ENCODE results near the gene TUBGCP5.
A peak's percentile ranks its signal among the peaks of the same experiment; 100 is the strongest.
"Not testable (repeated sequence)": the region's sequence is repeated elsewhere in the genome, so short reads cannot be mapped to it uniquely, and the experiment has no call there.

TUBGCP5 gene

DNA sequence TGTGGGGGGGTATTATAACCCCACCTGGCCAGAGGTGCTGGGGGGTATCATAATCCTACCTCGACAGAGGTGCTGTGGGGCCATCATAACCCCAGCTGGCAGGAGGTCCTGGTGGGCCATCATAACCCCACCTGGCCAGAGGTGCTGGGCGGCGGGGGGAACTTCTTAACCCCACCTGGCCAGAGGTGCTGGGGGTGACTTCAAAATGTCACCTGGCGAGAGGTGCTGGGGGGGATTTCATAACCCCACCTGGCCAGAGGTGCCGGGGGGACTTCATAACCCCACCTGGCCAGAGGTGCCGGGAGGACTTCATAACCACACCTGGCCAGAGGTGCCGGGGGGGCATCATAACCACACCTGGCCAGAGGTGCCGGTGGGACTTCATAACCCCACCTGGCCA, 2.4 kb upstream of the TUBGCP5 start:
- DNase-seq (ENCODE audit: low spot score), result not testable (repeated sequence)

DNA sequence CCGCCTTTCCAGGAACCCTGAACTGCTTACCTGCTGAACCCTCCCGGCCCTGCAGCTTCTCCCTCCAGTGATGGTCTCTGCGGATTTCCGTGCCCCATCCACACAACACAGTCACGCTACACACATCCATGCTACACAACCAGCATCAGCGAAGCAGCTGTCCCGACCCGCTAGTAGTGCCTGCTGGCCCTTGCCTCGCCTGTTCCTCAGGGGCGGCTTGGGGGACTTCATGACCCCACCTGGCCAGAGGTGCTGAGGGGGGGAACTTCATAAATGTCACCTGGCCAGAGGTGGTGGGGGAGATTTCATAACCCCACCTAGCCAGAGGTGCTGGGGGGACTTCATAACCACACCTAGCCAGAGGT, 530 bp upstream of the TUBGCP5 start:
- DNase-seq (ENCODE audit: low spot score), result no peak

DNA sequence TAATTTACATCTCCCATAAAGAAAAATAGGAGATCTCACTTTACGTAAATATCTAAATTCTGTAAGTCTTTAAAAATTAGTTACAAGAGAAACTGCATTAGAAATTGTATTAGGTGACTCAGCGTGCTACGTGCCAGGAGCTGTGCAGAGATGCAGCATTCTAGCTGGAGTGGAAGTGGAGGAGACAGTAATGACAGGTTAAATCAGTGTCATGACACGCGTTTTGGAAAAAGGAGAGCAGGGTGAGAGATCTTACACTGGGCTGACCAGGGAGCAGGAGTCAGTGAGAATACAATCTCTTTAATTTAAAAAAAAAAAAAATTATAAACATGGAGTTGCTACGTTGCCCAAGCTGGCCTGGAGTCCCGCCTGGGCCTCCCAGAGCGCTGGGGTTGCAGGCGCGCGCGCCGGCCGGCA, 635 bp downstream of the TUBGCP5 start:
- peak; percentile 42 for DNase-seq (ENCODE audit: low spot score)

DNA sequence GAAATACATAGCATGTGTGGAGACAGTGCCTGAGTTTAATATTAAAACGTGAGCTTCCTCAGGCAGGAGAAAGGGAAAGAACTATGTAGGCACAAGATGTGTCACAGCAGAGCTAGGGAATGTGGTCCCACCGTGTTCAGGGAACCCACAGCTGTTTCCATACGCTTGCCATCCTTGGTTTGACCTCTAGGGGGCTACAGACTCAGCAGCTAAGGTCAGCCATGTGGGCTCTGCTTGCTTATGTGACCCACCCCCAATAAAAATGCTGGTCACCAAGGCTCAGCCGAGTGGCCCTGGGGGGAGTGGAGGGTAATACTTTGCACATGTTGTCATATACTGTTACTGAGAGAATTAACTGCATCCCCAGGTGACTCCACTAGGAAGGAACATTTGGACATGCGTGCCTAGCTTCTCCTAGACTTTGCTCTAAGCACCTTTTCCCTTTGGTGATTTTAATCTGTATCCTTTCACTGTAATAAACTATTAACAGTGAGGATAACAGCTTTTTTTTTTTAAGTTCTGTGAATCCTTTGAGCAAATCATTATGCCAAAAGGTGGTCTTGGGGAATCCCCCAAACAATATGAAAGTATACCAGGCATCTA, 3.3 kb downstream of the TUBGCP5 start:
- peak; percentile 69 for DNase-seq (ENCODE audit: low spot score)

DNA sequence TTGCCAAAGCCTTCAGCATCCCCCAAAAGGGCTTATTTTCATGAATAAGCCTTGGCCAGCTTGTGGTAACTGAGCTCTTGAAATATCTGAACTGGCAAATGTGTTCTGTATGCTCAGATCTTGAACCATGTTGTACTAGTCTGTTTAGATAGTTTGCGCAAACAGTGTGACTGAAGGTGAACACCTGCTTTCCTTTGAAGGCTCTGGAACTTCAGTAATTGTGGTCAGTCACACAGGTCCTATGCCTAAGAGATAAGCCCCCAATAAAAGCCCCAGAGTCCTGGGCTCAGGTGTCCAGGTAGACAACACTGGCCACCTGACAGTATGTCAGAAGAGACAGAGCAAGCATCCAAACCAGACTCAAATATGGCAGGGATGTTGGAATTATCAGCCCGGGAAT, 5.4 kb downstream of the TUBGCP5 start:
- no peak for DNase-seq (ENCODE audit: low spot score)

DNA sequence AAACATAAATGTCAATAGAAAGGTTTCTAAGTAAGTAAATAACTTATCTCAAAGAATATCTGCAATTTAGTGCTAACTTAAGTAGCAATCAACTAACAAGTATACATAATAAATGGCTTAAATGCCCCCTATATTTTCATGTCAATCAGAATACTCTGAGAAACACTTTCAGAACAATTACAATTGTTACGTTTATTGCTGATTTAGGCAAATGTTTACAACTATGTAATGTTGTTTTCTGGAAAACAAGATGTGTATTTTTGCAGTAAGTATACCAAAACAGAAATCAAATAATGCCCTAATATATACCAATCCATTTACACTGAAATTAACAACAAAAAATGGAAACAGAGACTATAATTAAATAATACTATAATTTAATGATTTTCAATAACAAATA, 13.2 kb downstream of the TUBGCP5 start:
- DNase-seq (ENCODE audit: low spot score), result no peak

GRCh38 chr15:23022156-23022555, 17.2 kb downstream of the TUBGCP5 start:
- DNase-seq (ENCODE audit: low spot score), result no peak

DNA sequence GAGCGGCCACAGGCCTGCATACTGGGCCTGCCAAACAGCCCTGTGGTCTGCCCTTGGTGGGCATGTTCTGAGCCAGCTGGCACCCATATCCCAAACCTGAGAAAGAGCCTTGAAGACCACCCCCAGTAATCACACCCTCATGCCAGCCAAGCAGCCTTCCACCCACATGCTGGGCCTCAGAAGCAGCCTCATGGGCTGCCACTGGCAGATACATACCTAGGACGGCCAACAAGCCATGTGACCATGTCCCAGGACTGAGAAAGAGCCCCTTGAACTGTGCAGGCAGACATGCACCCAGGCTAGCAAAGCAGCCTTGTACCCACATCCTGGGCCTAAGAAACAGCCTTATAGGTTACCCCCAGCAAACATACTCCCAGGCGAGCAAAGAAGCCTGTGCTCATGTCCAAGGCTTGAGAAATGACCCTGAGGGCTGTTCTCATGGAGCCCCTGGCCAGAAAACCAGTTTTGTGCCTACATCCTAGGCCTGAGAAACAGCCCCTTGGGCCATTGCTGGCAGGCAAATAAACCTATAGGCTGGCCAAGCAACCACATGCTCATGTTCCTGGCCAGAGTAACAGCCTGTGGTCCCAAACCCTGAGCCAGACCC, 24.9 kb downstream of the TUBGCP5 start:
- DNase-seq (ENCODE audit: low spot score), result no peak

DNA sequence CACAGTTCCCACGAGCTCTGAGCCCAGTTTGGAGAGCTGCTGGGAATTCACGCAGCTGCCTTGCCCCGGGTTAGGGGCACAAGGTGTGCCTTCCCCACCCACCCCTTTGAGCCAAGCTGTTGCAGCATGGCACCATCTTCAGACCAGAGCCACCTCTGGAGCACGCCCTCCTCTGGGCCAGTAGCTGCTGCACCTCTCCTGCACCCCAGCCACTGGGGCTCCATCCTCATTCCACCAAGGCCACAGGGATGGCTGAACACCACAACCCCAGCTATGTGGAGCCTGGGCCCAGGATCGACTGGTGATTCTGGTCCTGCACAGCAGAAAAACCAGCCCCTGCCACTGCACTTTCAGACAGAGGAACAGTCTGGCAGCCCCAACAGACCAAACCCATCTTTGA, 25.7 kb downstream of the TUBGCP5 start:
- DNase-seq (ENCODE audit: low spot score), result no peak

GRCh38 chr15:23012616-23013015, 26.8 kb downstream of the TUBGCP5 start:
- not testable (repeated sequence) for DNase-seq (ENCODE audit: low spot score)

GRCh38 chr15:23003736-23004135, 35.6 kb downstream of the TUBGCP5 start:
- no peak for DNase-seq (ENCODE audit: low spot score)

DNA sequence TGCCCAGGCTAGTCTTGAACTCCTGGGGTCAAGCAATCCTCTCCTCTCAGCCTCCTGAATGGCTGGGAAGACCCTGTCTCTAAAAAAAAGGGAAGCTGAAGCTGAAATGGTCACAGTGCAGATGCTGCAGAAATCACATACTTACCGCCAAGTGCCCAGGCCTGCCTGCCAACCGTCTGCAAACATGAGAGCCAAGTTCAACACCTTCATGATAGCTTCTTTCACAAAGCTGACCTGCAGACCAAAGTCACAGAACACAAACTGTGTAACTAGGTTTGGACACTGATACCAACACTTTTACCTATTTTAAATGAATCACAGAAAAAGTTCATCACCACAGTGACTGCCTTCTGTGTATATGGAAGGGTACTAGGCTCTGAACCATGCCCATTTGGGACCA, 36.4 kb downstream of the TUBGCP5 start:
- no peak for DNase-seq (ENCODE audit: low spot score)

DNA sequence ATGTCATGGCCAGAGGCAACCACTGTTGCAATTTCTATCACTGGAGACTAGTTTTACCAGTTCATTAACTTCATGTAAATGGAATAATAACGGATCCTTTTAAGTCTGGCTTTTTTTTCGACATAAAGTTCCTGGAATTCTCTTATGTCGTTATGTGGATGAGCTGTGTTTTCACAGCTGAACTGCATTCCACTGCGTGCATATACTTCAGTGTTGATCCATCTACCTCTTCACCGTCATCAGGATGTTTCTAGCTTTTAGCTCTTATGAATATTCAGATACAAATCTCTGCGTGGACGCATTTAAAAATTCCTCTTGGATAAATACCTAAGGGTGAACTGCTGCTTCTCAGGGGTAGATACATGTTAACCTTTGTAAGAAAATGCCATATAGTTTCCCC, 43.6 kb downstream of the TUBGCP5 start:
- DNase-seq (ENCODE audit: low spot score), result no peak

- DNase-seq (ENCODE audit: low spot score), result no peak
Measured at GRCh38 chr15:22992024-22992326, 47.4 kb downstream of the TUBGCP5 start.

- DNase-seq (ENCODE audit: low spot score), result no peak
Measured at GRCh38 chr15:22989576-22990477, 49.5 kb downstream of the TUBGCP5 start.

GRCh38 chr15:22988811-22989210, 50.6 kb downstream of the TUBGCP5 start:
- DNase-seq (ENCODE audit: low spot score), result no peak

GRCh38 chr15:22981931-22982330, 57.4 kb downstream of the TUBGCP5 start:
- DNase-seq (ENCODE audit: low spot score), result not testable (repeated sequence)

GRCh38 chr15:22981051-22981840, 58.1 kb downstream of the TUBGCP5 start:
- DNase-seq (ENCODE audit: low spot score), result no peak

GRCh38 chr15:22980189-22981050, 58.9 kb downstream of the TUBGCP5 start, which contains the start of gene CYFIP1:
Gene CYFIP1, minus strand, starts transcription at chr15:22980368. Its CDS starts 33,083 bp downstream, at chr15:22947285.
- DNase-seq (ENCODE audit: low spot score), result peak; percentile 35

DNA sequence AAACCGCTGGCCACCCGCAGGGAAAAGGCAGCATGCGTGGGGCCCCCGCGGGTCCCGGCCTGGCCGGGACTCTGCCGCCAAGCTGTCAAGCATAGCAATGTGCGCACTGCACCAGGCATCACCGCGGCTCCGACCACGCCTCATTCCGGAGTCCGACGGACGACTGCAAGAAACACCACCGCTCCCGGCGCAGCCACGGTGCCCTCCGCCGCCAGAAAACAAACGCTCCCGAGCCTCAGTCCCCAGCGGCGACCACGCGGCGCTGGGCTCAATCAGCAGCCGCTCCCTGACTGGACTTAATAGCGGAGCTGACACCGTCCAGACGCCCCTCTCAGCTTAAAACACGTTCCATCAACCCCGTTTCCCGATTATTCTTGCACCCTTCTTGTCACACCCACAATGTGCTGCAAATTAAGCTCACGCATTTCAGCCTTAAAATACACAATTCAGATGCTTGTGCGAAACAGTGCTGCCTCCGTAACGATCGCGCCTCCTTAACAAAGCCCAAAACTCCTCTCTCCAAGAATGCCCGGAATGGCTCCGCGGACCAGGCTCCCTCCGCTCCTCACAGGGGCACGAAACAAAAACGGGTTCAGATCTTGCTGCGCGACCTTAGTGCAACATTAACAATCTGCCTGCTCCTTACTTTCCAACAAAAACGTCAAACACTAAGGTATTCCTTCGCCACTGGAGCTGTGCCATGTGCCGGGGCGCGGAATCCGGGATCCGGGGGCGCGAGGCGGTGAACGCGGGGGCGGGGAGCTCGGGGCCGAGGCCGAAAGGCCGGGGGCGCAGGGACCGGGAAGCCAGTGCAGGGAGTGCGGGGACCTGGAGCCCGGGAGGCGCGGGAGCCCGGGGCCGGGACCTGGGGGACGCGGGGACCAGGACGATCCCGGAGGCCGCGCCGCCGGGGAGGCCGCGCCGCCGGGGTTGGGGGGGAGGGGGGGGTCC, 59.9 kb downstream of the TUBGCP5 start:
- peak; percentile 38 for DNase-seq (ENCODE audit: low spot score)
